PC-9 (cell line): ENCODE results near the gene FLOT1.

ENCODE experiments used
- CTCF ChIP-seq: fragments of 200-600 bp; sonication (generic); conservative IDR thresholded peaks from 2 replicates; pipeline ENCODE4 v1.6.1; 2017; ENCODE audit warnings: mixed run types, antibody characterized with exemption, mild to moderate bottlenecking, moderate library complexity
- EZH2 ChIP-seq: fragments of 200-600 bp; sonication (generic); IDR thresholded peaks from 2 replicates; pipeline ENCODE4 v1.8.0; 2017; ENCODE audit warnings: antibody characterized with exemption, low read depth

- TF ChIP-seq CTCF: no peak
- no peak for TF ChIP-seq EZH2
These were observed 17.2 kb upstream of the FLOT1 start for GRCh38 chr6:30759575-30760239.
